ENCODE results near the gene FBH1. TPM values are rescaled to one million over a fixed set of nuclear protein-coding genes. Genes with fewer than 3 reads are reported as not detected.

The FBH1 gene
- total and polyA plus RNA-seq, 2 experiments from 2014 or later: 62.5 to 90.8 TPM

DNA sequence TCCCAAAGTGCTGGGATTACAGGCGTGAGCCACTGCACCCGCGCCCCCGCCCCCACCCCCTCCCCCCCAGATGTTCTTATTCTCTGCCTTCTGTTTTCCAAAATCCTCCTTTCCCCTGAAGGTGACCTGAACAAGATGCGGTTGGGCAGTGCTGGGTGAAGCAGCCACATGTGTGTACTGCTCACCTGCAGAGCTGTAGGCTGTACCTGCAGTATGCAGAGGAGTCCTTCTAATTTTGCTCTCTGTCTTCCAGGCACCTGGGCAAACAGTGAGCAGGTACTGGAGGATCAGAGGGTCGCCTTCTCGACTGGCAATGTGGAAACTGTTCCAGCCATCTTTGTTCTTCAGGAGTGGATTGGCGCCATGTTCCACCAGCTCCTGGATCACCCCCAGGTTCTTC is 2.4 kb upstream of the FBH1 start:
- Mint-ChIP-seq H3K4me1 (peaks cover 30% of the 10 kb centered on the region), H3K27me3 (ENCODE audit: insufficient read depth, low read depth, poor library complexity) (peaks cover 7% of the 10 kb centered on the region), H3K27ac (no peak overlapping the region), H3K9me3 (no peaks in the 10 kb centered on the region), H3K4me3 (peak overlapping the region; percentile 96), H3K36me3 (ENCODE audit: low read depth) (peaks cover 45% of the 10 kb centered on the region)
- no peaks in the 10 kb centered on the region for H3K9me2 ChIP-seq (ENCODE audit: insufficient read depth)
- H3K4me1 ChIP-seq (ENCODE audit: insufficient read depth): peaks cover 13% of the 10 kb centered on the region
- peaks cover 39% of the 10 kb centered on the region for H3K79me2 ChIP-seq (replicated peaks; ENCODE audit: insufficient read depth)
- H3K27ac ChIP-seq (ENCODE audit: low read depth): no peak overlapping the region
- H3K4me2 ChIP-seq: peak overlapping the region; percentile 98; the same call in 1 of the 2 replicates
- ATAC-seq (no peak), DNase-seq (ENCODE audit: low spot score) (no peak)
- H3K27me3 ChIP-seq (ENCODE audit: insufficient read depth): no peaks in the 10 kb centered on the region
- no peak overlapping the region for H2AFZ ChIP-seq
- H3F3A ChIP-seq (replicated peaks; ENCODE audit: low read depth): peaks cover 3% of the 10 kb centered on the region; the same call in 1 of the 2 replicates
- peaks cover 19% of the 10 kb centered on the region for H3K36me3 ChIP-seq (ENCODE audit: insufficient read depth)
- H3K4me3 ChIP-seq: peak overlapping the region; percentile 90; the same call in 1 of the 2 replicates
- TF ChIP-seq JUNB (IDR thresholded peaks at IDR 0.05; ENCODE audit: unreplicated experiment): no peak
- no peak for TF ChIP-seq CREB1 (CRISPR knock-in tag; IDR thresholded peaks at IDR 0.05; ENCODE audit: low read depth)
- TF ChIP-seq, protein P1, sequence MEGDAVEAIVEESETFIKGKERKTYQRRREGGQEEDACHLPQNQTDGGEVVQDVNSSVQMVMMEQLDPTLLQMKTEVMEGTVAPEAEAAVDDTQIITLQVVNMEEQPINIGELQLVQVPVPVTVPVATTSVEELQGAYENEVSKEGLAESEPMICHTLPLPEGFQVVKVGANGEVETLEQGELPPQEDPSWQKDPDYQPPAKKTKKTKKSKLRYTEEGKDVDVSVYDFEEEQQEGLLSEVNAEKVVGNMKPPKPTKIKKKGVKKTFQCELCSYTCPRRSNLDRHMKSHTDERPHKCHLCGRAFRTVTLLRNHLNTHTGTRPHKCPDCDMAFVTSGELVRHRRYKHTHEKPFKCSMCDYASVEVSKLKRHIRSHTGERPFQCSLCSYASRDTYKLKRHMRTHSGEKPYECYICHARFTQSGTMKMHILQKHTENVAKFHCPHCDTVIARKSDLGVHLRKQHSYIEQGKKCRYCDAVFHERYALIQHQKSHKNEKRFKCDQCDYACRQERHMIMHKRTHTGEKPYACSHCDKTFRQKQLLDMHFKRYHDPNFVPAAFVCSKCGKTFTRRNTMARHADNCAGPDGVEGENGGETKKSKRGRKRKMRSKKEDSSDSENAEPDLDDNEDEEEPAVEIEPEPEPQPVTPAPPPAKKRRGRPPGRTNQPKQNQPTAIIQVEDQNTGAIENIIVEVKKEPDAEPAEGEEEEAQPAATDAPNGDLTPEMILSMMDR (conservative IDR thresholded peaks at IDR 0.05; ENCODE audit: low read depth in 2 of 2): no peak
- no peak for TF ChIP-seq POLR2AphosphoS5 (IDR thresholded peaks at IDR 0.05; ENCODE audit: low read depth)
- TF ChIP-seq, protein P2, sequence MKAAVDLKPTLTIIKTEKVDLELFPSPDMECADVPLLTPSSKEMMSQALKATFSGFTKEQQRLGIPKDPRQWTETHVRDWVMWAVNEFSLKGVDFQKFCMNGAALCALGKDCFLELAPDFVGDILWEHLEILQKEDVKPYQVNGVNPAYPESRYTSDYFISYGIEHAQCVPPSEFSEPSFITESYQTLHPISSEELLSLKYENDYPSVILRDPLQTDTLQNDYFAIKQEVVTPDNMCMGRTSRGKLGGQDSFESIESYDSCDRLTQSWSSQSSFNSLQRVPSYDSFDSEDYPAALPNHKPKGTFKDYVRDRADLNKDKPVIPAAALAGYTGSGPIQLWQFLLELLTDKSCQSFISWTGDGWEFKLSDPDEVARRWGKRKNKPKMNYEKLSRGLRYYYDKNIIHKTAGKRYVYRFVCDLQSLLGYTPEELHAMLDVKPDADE (IDR thresholded peaks at IDR 0.05): no peak
- no peak for TF ChIP-seq ZNF114 (CRISPR knock-in tag; IDR thresholded peaks at IDR 0.05)
- TF ChIP-seq ZNF331 (CRISPR knock-in tag; IDR thresholded peaks at IDR 0.05; ENCODE audit: low read depth): no peak
- TF ChIP-seq, protein P3, sequence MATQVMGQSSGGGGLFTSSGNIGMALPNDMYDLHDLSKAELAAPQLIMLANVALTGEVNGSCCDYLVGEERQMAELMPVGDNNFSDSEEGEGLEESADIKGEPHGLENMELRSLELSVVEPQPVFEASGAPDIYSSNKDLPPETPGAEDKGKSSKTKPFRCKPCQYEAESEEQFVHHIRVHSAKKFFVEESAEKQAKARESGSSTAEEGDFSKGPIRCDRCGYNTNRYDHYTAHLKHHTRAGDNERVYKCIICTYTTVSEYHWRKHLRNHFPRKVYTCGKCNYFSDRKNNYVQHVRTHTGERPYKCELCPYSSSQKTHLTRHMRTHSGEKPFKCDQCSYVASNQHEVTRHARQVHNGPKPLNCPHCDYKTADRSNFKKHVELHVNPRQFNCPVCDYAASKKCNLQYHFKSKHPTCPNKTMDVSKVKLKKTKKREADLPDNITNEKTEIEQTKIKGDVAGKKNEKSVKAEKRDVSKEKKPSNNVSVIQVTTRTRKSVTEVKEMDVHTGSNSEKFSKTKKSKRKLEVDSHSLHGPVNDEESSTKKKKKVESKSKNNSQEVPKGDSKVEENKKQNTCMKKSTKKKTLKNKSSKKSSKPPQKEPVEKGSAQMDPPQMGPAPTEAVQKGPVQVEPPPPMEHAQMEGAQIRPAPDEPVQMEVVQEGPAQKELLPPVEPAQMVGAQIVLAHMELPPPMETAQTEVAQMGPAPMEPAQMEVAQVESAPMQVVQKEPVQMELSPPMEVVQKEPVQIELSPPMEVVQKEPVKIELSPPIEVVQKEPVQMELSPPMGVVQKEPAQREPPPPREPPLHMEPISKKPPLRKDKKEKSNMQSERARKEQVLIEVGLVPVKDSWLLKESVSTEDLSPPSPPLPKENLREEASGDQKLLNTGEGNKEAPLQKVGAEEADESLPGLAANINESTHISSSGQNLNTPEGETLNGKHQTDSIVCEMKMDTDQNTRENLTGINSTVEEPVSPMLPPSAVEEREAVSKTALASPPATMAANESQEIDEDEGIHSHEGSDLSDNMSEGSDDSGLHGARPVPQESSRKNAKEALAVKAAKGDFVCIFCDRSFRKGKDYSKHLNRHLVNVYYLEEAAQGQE (IDR thresholded peaks at IDR 0.05; ENCODE audit: unreplicated experiment): no peak
- no peak for TF ChIP-seq STAT1 (IDR thresholded peaks at IDR 0.05; ENCODE audit: unreplicated experiment)
- no peak for TF ChIP-seq EZH2 (IDR thresholded peaks at IDR 0.05; ENCODE audit: low read depth, unreplicated experiment)
- TF ChIP-seq EZH2phosphoT487 (IDR thresholded peaks at IDR 0.05; ENCODE audit: unreplicated experiment): no peak
- no peak for TF ChIP-seq NANOG (IDR thresholded peaks at IDR 0.05; ENCODE audit: borderline replicate concordance)
- TF ChIP-seq, protein P4, sequence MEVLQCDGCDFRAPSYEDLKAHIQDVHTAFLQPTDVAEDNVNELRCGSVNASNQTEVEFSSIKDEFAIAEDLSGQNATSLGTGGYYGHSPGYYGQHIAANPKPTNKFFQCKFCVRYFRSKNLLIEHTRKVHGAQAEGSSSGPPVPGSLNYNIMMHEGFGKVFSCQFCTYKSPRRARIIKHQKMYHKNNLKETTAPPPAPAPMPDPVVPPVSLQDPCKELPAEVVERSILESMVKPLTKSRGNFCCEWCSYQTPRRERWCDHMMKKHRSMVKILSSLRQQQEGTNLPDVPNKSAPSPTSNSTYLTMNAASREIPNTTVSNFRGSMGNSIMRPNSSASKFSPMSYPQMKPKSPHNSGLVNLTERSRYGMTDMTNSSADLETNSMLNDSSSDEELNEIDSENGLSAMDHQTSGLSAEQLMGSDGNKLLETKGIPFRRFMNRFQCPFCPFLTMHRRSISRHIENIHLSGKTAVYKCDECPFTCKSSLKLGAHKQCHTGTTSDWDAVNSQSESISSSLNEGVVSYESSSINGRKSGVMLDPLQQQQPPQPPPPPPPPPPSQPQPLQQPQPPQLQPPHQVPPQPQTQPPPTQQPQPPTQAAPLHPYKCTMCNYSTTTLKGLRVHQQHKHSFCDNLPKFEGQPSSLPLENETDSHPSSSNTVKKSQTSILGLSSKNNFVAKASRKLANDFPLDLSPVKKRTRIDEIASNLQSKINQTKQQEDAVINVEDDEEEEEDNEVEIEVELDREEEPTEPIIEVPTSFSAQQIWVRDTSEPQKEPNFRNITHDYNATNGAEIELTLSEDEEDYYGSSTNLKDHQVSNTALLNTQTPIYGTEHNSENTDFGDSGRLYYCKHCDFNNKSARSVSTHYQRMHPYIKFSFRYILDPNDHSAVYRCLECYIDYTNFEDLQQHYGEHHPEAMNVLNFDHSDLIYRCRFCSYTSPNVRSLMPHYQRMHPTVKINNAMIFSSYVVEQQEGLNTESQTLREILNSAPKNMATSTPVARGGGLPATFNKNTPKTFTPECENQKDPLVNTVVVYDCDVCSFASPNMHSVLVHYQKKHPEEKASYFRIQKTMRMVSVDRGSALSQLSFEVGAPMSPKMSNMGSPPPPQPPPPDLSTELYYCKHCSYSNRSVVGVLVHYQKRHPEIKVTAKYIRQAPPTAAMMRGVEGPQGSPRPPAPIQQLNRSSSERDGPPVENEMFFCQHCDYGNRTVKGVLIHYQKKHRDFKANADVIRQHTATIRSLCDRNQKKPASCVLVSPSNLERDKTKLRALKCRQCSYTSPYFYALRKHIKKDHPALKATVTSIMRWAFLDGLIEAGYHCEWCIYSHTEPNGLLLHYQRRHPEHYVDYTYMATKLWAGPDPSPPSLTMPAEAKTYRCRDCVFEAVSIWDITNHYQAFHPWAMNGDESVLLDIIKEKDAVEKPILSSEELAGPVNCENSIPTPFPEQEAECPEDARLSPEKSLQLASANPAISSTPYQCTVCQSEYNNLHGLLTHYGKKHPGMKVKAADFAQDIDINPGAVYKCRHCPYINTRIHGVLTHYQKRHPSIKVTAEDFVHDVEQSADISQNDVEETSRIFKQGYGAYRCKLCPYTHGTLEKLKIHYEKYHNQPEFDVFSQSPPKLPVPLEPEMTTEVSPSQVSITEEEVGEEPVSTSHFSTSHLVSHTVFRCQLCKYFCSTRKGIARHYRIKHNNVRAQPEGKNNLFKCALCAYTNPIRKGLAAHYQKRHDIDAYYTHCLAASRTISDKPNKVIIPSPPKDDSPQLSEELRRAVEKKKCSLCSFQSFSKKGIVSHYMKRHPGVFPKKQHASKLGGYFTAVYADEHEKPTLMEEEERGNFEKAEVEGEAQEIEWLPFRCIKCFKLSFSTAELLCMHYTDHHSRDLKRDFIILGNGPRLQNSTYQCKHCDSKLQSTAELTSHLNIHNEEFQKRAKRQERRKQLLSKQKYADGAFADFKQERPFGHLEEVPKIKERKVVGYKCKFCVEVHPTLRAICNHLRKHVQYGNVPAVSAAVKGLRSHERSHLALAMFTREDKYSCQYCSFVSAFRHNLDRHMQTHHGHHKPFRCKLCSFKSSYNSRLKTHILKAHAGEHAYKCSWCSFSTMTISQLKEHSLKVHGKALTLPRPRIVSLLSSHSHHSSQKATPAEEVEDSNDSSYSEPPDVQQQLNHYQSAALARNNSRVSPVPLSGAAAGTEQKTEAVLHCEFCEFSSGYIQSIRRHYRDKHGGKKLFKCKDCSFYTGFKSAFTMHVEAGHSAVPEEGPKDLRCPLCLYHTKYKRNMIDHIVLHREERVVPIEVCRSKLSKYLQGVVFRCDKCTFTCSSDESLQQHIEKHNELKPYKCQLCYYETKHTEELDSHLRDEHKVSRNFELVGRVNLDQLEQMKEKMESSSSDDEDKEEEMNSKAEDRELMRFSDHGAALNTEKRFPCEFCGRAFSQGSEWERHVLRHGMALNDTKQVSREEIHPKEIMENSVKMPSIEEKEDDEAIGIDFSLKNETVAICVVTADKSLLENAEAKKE (CRISPR knock-in tag; IDR thresholded peaks at IDR 0.05): no peak
- H4K20me1 ChIP-seq (replicated peaks; ENCODE audit: insufficient read depth): peaks cover 31% of the 10 kb centered on the region
